Cerebellar cortex (tissue), 1 donor: ENCODE results near the gene ABCB1.
"Not testable (repeated sequence)": the region's sequence is repeated elsewhere in the genome, so short reads cannot be mapped to it uniquely, and the experiment has no call there.

Source experiments
- DNase-seq: peaks from one replicate; pipeline ENCODE4 v3.0.0-alpha.2; 2015; ENCODE audit warnings: low spot score

ABCB1 gene

DNA sequence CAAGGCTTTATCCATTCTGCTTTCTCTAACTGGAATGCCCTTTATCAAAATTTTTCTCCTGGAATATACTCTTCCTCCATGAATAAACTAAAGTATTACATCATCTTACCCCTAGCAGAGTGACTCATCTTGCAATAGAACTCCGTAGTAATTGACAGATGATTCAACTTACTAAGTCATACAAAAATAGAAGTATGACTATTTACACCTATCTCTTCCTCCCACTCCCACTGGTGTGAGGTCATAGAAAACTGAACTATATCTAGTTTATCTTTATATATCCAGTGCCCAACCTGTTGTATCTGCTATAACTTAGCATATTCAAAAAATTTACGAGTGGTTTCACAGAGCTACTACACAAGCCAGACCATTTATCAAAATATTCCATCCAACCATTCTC, 26.1 kb downstream of the ABCB1 start:
- DNase-seq, result no peak

DNA sequence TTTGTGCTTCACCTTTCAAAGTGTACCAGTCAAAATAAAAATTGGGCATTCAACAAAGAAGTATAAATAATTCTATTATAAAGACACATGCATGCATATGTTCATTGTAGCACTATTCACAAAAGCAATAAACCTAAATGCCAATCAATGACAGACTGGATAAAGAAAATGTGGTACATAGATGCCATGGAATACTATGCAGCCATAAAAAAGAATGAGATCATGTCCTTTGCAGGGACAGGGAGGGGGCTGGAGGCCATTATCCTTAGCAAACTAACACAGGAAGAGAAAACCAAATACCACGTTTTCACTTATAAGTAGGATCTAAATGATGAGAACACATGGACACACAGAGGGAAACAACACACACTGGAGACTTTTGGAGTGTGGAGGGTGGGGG, 28.2 kb downstream of the ABCB1 start:
- not testable (repeated sequence) for DNase-seq

DNA sequence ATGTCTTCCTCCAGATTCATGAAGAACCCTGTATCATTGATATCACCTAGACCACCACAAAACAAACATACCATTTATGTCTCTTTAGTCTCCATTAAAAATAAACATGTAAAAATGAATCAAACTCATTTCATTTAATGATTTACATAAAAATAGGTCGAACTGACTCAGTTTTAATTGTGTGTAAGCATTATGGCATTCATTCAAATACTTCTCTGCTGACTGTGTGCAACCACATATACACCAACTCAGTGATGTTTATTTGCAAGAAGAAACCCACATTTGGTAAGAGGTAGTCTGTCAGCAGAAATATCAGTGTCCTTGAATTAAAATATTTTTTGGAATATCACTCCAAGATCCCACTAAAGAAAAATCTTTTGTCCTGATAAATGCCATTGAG, 30.5 kb downstream of the ABCB1 start:
- no peak for DNase-seq

DNA sequence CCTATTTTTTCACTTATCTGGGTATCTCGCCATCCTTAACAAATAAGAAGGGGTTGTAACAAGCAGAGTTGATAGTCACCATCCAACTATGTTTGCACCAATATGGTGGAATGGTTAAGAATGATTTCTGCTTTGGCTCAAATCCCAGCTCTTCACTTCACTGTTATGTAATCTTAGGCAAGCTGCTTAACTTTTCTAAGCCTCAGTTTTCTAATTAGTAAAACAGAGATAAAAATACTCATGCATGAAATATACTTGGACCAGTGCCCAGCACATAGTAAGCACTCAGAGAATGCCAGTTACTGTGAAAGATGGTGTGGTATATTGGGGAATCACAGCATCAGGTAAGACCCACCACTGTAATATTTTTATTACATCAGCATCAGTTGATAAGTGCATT, 33.6 kb downstream of the ABCB1 start:
- no peak for DNase-seq

DNA sequence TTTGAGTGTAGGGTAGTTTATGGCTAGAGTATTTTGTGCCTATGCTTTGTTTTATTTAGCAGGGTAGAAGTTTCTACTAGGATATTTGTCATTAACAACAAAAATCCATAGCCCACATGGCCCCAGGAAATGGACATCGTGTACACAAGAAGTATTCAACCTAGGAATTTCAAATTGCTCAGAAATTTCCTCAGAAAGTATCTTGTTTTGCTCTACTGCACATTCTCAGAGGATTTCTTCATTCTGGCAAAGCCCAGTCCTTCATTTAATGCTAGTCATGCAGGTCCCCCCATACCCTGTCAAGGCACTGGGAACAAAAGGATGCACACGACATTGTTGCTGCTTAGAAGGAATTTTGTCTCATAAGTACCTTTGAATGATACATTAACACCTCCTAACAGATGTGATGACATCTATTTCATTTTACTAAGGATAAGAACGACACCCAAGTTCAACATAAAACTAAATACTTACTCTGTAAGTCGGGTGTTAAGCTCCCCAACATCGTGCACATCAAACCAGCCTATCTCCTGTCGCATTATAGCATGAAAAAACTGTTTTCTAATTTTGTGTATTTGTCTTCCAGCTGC, 34.3 kb downstream of the ABCB1 start:
- no peak for DNase-seq

DNA sequence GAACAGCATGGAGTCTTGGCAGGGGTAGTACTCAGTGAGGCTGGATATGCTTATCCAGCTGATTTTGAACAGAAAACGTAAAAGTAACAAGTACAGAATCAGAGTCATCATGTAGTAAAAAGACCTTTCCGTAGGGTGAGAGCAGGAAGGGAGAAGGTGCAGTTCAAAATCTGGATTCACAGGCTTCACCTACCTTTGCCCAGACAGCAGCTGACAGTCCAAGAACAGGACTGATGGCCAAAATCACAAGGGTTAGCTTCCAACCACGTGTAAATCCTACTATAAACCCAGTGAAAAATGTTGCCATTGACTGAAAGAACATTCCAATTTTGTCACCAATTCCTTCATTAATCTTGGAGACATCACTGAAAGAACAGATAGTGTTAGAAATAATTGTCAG, 34.8 kb downstream of the ABCB1 start:
- DNase-seq, result no peak

DNA sequence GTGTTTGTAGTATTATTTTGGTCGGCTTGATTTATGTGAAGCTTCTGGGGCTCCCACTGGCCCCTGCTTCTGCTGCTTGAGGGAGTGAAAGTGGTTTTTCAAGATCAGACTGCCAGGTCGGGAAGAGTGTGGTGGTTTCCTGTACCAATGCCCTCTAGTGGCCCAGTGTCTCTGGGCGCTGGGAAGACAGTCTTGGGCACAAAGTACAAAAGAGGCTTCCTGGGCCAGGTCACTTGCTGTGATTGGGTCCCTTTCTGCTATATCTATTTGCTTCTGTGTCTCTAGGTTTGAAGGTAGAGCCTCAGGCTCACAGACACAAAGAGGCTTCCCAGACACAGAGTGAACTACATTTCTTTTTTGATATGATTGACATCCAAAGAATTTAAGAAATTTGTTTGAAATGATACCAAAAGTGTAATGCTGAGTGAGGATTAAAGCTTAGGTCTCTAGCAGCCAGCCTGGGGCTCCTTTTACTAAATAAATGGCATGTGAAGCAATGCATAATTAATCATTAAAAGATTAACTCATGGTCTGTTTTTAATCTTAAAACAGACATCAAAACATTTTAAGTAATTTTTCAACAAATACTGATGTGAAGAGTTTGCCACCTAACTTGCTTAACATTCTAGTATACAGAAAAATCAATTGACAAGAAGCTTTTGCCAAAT, 36.3 kb downstream of the ABCB1 start:
- DNase-seq, result peak; percentile 6

DNA sequence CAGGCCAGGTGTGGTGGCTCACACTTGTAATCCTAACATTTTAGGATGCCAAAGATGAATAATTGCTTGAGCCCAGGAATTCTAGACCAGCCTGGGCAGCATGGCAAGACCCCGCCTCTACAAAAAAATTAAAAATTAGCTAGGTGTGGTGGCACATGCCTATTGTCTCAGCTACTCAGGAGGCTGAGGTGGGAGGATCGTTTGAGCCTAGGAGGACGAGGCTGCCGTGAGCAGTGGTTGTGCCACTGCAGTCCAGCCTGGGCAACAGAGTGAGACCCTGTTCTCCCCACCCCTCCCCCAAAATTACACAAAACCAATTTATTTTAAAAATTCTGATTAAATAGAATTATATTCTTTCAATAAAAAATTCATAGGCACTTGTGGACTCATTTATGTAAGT, 39.0 kb downstream of the ABCB1 start:
- DNase-seq, result no peak

DNA sequence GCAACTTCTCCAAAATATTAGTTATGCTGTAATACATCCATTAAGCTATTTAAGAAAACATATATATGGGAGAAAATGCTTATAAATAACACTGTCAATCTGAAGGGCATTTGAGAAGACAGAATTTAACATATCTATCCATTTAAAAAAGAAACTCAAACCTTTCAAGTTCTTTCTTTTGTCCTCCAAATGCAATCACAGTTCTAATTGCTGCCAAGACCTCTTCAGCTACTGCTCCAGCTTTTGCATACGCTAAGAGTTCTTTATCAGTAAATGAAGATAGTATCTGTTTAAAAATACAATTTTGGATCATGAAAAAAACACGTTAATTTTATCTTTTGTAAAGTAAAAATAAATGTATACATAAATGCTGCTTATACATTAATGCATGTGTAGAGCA, 39.6 kb downstream of the ABCB1 start:
- DNase-seq, result no peak

DNA sequence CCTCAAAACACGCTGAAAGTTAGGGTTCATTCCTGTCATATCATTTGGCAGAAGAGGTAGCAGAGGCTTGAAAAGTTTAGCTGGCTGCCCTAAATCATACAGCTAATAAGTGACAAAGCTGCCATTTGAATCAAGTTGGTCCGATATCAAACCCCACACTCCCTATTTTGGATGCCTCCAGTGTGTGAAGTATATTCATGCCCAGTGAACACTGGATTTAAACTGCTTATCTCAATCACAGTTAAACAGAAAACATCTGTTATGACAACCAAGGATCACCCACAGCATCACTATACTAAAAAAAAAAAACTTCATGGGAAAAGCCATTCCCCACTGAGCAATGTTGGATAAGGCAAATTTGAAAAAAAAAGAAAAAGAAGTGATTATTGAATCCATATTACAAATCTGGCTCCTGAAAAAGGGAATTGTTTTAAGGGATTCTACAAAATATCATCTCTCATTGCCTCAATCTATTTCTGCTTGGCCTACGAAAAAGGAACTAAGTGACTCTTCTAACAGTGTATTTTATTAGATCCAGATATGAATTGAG, 48.3 kb downstream of the ABCB1 start:
- DNase-seq, result no peak

DNA sequence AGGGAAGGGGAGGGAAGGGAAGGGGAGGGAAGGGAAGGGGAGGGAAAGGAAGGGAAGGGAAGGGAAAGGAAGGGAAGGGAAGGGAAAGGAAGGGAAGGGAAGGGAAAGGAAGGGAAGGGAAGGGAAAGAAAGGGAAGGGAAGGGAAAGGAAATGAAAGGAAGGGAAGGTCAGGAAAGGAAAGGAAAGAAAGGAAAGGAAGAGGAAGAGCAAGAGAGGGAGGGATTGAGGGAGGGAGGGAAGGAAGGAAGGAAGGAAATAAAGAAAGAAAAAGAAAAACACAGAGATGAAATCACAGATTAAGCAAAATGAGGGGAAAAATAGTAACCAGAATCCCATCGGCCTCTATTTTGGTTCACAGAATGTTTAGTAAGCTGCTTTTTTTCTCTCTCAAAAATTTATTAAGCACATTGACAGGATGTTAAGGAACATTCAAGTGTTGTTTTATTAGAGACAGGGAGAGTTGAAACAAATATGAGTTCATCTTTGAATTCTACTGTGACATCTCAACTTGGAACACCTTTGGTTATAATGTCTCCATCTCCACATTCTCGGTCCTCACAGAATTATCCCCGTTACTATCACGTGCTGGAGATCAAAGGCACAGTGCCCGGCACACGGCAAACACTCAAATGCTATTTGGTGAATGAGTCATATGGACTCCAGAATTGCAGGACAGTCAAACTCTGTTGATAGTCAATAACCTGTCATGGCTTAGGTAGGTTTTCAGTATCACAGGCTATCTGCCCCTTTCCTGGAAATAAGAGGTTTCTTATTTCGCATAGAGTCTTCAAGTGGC, 52.4 kb downstream of the ABCB1 start:
- DNase-seq, result no peak

DNA sequence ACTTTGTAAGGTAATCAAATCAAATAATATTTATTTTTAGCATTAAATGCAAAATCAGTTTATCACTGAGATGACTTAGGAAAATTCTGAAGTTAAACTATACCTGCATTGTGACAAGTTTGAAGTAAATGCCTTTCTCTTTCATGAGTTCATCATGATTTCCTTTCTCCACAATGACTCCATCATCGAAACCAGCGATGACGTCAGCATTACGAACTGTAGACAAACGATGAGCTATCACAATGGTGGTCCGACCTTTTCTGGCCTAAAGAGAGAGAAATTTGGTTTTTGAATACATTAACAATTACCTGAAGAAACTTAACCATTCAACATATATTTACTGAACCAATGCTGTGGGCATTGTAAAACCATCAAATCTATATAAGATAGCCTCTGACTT, 54.9 kb downstream of the ABCB1 start:
- no peak for DNase-seq

DNA sequence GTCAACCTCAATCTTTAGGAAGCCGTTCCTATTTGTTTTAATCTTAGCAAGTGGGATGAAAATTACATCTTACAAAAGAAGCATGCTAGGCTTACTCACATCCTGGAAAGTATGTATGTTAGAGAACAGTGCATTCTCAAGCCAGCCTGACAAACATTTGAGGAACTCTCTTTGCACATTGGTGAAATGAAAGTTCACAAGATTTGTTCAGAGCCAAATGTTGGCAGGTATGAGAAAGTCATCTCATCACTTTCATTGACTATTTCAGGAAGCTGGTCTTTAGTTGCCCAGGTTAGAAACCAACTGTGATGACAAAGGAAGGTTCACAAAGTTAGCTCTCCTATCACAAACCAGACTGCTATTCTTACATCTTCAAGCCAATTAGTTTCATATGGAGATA, 57.1 kb downstream of the ABCB1 start:
- no peak for DNase-seq

DNA sequence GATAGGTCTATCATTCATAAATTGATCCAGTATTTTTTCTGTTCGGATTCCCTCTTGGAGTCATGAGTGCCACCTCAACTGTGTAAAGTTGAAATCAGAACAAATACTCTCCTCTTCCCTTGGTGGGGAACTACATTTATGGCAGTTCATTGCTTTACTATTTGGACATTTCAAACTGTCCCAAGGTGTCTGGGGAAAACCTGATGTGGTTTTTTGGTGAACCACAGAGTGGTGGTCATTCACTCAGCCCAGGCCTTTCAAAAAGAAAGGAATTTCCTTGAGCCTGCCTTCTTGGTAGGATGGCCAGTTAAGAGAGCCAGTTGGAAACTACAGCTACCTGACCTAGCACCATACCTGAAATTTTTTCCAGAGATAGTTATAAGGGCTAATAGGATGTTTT, 59.0 kb downstream of the ABCB1 start:
- no peak for DNase-seq

DNA sequence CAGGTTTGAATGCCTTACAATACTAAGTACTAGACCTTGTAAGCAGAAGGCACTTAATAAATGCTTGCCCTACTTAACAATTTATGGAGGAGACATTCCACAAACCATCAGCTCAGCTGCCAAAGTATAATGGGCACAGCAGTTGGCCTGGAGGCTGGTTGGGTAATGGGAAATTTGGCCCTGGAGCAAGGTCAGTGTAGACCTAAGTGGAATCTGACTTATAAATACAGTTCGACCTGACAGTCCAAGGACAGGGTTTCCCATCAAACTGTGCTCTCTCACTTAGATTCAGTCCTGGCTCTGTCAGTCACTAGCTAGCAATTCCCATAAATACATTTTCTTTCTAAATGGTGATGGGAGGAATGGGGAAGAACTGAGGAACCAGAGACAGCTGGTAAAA, 62.6 kb downstream of the ABCB1 start:
- DNase-seq, result no peak

DNA sequence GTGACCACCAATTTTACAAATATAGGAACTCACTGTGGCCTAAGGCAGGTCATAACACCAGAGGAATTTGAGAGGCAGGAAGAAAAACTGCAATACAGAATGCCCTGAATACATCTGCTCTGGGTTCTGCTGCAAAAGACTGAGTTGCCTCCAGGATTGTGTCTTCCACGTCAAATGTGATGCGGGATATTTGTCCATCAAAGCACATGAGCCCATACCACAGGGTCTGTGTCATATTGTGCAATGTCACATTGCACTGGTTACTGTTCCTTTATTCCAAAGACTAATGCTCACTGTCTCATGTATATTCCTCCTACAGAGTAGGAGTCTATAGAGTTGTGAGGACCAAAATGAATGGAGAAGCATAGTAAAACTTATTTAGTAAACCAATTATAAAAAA, 66.6 kb downstream of the ABCB1 start:
- no peak for DNase-seq

DNA sequence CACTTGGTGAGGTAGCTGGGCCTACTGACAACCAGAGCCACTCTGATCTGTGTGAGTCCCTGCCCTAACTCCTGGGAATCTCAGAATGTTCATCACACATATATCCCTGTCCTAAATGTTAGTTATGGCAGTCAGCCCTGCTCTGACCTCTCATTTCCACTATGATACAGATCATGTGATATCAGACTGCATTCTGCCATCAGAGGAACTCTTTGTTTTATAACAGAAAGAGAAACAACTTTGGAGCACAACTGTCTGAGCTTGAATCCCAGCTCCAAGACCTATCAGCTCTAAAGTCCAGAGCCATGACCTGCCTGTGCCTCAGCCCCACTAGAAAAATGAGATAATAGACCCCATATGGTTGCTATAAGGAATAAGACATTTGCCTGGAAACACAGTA, 70.6 kb downstream of the ABCB1 start:
- no peak for DNase-seq

DNA sequence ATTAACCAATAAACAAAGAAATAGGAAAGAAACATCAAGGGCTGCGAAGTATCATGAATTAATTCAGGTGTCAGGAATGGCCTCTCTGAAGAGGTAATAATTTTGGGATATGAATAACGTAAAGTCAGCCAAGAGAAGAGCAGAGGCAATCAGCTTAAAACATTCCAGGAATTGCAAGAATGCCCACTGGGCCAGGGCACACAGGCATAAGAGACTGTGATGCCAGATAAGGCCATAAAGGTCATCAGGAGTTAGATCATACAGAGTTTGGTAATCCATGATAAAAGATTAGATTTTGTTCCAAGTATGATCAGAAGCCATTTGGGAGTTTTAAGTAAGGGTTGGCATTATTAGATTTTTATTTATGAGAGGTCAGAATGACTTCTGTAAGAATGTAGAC, 72.0 kb downstream of the ABCB1 start:
- no peak for DNase-seq

DNA sequence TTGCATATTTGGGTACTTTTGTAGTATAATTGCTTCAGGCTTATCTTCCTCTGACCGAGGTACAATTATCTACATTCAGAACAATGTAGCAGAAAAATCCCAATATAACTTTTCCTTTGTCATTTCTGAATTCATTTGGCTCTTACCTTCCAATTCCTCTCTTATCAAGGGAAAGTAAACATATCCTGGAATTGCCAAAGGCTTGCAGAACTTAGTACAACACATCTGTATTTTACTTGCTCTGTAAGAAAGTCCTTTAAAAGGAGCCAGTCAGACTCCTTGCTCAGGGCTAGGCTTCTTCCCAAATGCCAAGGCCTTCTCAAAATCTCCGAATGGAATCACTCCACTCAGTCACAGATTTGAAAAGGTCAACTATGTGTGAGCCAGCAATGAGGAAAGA, 81.9 kb downstream of the ABCB1 start:
- DNase-seq, result no peak

DNA sequence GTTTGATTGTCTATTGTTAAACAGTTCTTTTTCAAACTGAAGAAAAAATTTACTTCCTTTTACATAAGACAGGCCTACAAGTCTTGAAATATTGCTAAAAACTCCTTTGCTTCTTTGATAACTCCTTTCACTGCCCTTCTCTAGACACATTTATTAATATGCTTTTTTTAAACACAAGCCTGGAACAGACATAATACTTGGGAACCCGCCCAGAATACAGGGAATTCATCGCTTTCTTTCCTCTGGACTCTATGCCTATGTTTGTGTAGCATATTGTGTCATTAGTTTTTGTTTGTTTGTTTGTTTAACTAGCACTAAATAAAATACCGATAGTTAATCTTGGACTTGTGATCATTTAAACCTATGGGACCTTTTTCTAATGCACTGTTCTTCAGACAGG, 82.8 kb downstream of the ABCB1 start:
- DNase-seq, result no peak

DNA sequence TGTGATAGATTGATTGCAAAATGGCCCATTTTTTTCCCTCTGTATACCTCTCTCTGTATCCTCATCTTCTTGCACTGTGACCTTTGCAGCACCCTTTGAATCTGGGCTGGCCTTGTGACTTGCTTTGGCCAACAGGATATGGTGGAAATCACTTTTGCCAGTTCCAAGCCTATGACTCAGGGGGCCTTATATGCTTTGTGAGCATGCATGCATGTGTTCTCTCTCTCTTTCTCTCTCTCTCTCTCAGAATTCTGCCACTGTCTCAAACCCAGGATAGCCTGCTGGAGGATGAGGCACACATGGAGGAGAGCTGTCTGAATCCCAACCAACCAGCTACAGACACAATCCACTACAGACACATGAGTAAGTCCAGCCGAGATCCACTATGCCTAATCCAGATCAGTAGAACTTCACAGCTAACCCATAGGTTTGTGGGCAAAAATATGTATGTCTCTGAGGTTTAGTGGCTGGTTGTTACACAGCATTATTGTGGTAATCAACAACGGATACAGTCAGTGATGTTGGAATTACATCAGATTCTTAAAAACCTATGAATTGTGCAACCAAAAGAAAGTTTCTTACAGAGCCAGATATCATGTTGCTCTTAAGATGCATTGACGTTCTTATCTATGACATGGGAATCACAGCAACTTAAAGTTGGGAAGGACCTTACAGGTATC, 83.4 kb downstream of the ABCB1 start:
- no peak for DNase-seq

DNA sequence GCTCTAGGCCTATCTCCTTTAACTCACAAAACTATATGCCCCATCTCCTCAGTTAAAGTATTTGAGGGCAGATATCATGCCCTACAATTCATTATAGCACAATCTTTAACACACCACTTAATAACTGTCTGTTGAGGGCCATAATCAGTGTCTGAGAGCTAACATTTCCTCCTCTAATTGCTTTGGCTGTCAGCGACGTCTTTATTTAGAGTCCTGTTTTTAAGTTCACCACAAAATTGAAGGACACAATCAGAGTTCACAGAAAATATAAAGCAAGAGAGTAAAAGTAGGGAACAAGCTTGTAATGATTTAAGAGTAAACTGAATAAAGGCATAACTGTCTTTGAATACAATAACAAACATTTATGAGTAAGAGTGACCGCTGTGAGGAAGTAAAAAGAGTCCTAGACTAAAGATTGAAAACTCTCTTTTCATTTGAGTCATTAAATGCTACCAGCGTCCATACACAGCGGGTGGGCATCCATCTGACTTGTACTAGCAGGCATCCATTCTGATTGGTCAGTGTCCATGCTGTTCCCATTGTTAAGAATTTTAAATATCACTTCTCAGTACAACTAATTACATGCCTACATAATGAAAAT, 86.8 kb downstream of the ABCB1 start:
- no peak for DNase-seq
